ENCODE results near the gene PLAU. TPM values are rescaled to one million over a fixed set of nuclear protein-coding genes. Genes with fewer than 3 reads are reported as not detected.
A peak's percentile ranks its signal among the peaks of the same experiment; 100 is the strongest.

PLAU gene
- total RNA-seq, 1 experiment from 2014 or later = 1,582 TPM

DNA sequence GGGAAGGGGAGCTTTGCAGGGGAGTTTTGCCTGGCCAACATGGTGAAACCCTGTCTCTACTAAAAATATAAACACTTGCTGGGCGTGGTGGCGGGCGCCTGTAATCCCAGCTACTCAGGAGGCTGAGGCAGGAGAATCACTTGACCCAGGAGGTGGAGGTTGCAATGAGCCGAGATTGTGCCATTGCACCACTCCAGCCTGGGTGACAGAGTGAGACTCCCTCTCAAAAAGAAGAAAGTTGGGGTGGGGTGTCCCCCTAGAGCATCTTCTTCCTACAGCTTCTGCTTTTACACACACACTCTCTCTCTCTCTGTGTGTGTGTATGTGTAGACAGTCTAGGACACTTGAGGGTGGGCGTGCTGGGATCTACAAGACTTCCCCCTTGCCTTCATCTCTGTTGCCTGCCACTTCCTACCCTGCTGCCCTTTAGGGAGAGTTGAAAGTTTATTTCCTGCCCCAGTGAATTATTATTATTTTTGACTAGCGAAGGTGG is 21.7 kb downstream of the PLAU start:
- Histone ChIP-seq H3K36me3 (ENCODE audit: low read depth, low read length) (no peaks in the 10 kb centered on the region), H3K4me1 (ENCODE audit: insufficient read depth, low read length) (peaks cover 24% of the 10 kb centered on the region), H3K9me2 (replicated peaks; ENCODE audit: low read length) (no peaks in the 10 kb centered on the region), H3F3A (ENCODE audit: low read length, unreplicated experiment) (no peaks in the 10 kb centered on the region), H3K79me2 (ENCODE audit: low read length) (no peaks in the 10 kb centered on the region), H3K9me3 (ENCODE audit: low read length) (no peaks in the 10 kb centered on the region), H3K27ac (ENCODE audit: low read length) (peak overlapping the region; percentile 82), H3K4me3 (ENCODE audit: low read length) (no peak overlapping the region; the same call in 1 of the 2 replicates), H3K9ac (ENCODE audit: low read length) (peak overlapping the region; percentile 68), H3K27me3 (ENCODE audit: low read length) (no peaks in the 10 kb centered on the region), H4K20me1 (ENCODE audit: low read length) (no peaks in the 10 kb centered on the region), H2AFZ (ENCODE audit: low read length) (peak overlapping the region; percentile 14), H3K4me2 (ENCODE audit: low read length) (peak overlapping the region; percentile 30)
- ChIA-PET CTCF (interaction anchor here (0.6 to 4.3 kb wide), 7 partner anchors 8 to 149 kb away, joined by 3 to 44 read pairs (median 5); no protein-coding TSS in a partner anchor), POLR2A (ENCODE audit: unreplicated experiment) (interaction anchor here (0.5 to 1.1 kb wide), 6 partner anchors 9 to 186 kb away, joined by 3 to 7 read pairs (median 5); no protein-coding TSS in a partner anchor)
- TSS peak; percentile 95 for BruUV-seq (replicated peaks)
- DNase-seq = no peak
- ATAC-seq = peak; percentile 4
- intact Hi-C loops (cut with micrococcal nuclease) = loop anchor here (1.0 kb wide), 2 partner anchors 26 to 44 kb away; no protein-coding TSS in a partner anchor
- TF ChIP-seq, protein P1, sequence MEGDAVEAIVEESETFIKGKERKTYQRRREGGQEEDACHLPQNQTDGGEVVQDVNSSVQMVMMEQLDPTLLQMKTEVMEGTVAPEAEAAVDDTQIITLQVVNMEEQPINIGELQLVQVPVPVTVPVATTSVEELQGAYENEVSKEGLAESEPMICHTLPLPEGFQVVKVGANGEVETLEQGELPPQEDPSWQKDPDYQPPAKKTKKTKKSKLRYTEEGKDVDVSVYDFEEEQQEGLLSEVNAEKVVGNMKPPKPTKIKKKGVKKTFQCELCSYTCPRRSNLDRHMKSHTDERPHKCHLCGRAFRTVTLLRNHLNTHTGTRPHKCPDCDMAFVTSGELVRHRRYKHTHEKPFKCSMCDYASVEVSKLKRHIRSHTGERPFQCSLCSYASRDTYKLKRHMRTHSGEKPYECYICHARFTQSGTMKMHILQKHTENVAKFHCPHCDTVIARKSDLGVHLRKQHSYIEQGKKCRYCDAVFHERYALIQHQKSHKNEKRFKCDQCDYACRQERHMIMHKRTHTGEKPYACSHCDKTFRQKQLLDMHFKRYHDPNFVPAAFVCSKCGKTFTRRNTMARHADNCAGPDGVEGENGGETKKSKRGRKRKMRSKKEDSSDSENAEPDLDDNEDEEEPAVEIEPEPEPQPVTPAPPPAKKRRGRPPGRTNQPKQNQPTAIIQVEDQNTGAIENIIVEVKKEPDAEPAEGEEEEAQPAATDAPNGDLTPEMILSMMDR (conservative IDR thresholded peaks at IDR 0.05; ENCODE audit: low read depth, low read length) = no peak
- no peak for TF ChIP-seq EZH2phosphoT487 (IDR thresholded peaks at IDR 0.05; ENCODE audit: borderline replicate concordance, low read length)
- no peak for TF ChIP-seq EZH2 (IDR thresholded peaks at IDR 0.05; ENCODE audit: low read length, unreplicated experiment)

DNA sequence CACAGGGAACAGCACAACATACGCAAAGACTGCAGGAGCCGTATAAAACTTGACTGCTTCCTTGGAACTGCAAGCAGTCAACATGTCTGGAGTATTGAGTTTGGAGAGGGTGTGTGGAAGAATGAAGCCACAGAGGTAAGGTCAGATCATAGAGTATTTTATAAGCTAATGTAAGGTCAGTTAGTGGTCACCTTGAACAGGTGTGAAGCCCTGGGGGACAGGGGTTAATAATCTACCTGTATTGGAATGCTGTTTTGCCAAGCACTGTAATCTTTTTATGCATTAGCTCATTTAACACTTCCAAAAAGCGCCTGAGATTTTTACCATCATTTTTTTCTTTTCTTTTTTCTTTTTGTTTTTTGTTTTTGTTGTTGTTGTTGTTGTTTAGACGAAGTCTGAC is 23.1 kb downstream of the PLAU start:
- no TSS peak for BruUV-seq (replicated peaks)
- Histone ChIP-seq H3K79me2 (ENCODE audit: low read length) (no peaks in the 10 kb centered on the region), H3K4me3 (ENCODE audit: low read length) (no peak overlapping the region), H3K9me3 (ENCODE audit: low read length) (no peaks in the 10 kb centered on the region), H3K36me3 (ENCODE audit: low read depth, low read length) (no peaks in the 10 kb centered on the region), H4K20me1 (ENCODE audit: low read length) (no peaks in the 10 kb centered on the region), H2AFZ (ENCODE audit: low read length) (no peak overlapping the region), H3F3A (ENCODE audit: low read length, unreplicated experiment) (no peaks in the 10 kb centered on the region), H3K27me3 (ENCODE audit: low read length) (no peaks in the 10 kb centered on the region), H3K9ac (ENCODE audit: low read length) (no peak overlapping the region), H3K9me2 (replicated peaks; ENCODE audit: low read length) (no peaks in the 10 kb centered on the region), H3K4me1 (ENCODE audit: insufficient read depth, low read length) (peaks cover 29% of the 10 kb centered on the region), H3K4me2 (ENCODE audit: low read length) (no peak overlapping the region), H3K27ac (ENCODE audit: low read length) (peak overlapping the region; percentile 0)
- CTCF ChIA-PET = interaction anchor here (0.7 to 4.3 kb wide), 3 partner anchors 15 to 54 kb away, joined by 3 to 44 read pairs (median 5); no protein-coding TSS in a partner anchor
- intact Hi-C loops (cut with micrococcal nuclease) = no loop called here
- ATAC-seq (no peak), DNase-seq (no peak)
- TF ChIP-seq EZH2 (IDR thresholded peaks at IDR 0.05; ENCODE audit: low read length, unreplicated experiment) (no peak), EZH2phosphoT487 (IDR thresholded peaks at IDR 0.05; ENCODE audit: borderline replicate concordance, low read length) (no peak)
- TF ChIP-seq, protein P1 (conservative IDR thresholded peaks at IDR 0.05; ENCODE audit: low read depth, low read length) = no peak
- POLR2A ChIA-PET (ENCODE audit: unreplicated experiment) = interaction anchor here (0.9 kb wide), 1 partner anchor 45 kb away, joined by 6 read pairs; no protein-coding TSS in a partner anchor

DNA sequence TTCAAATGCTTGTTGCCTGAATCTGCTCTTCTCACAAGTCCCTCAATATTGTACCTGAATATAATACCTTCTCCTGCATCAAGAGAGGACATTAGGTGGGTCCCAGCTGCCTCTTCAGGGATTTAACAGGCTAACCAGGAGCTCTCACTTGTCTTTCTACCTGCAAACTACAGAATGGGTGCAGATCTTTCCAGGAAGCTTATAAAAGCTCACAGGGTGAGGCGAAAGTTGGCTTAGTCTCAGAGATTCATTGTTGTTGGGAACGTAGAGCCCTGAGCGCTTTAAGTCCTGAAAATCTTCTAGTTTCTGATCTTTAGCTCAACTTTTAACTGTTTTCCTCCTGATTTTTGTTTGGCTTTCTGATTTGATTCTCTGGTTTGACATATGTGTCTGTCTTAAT is 25.0 kb downstream of the PLAU start:
- DNase-seq (no peak), ATAC-seq (no peak)
- no TSS peak for BruUV-seq (replicated peaks)
- intact Hi-C loops (cut with micrococcal nuclease) = no loop called here
- H2AFZ ChIP-seq (ENCODE audit: low read length) = peak overlapping the region; percentile 0; the same call in 1 of the 2 replicates
- no peaks in the 10 kb centered on the region for H3K9me2 ChIP-seq (replicated peaks; ENCODE audit: low read length)
- no peaks in the 10 kb centered on the region for H4K20me1 ChIP-seq (ENCODE audit: low read length)
- H3K36me3 ChIP-seq (ENCODE audit: low read depth, low read length) = no peaks in the 10 kb centered on the region
- no peak overlapping the region for H3K4me3 ChIP-seq (ENCODE audit: low read length)
- H3K27ac ChIP-seq (ENCODE audit: low read length) = no peak overlapping the region
- POLR2A ChIA-PET (ENCODE audit: unreplicated experiment) = interaction anchor here (0.6 to 1.0 kb wide), 5 partner anchors 25 to 560 kb away, joined by 3 to 5 read pairs (median 3); partner anchors contain the start of gene PLAU
- H3K27me3 ChIP-seq (ENCODE audit: low read length) = no peaks in the 10 kb centered on the region
- no peak overlapping the region for H3K4me2 ChIP-seq (ENCODE audit: low read length)
- TF ChIP-seq EZH2 (IDR thresholded peaks at IDR 0.05; ENCODE audit: low read length, unreplicated experiment) (no peak), EZH2phosphoT487 (IDR thresholded peaks at IDR 0.05; ENCODE audit: borderline replicate concordance, low read length) (no peak)
- TF ChIP-seq, protein P1 (conservative IDR thresholded peaks at IDR 0.05; ENCODE audit: low read depth, low read length) = no peak
- H3K4me1 ChIP-seq (ENCODE audit: insufficient read depth, low read length) = peaks cover 36% of the 10 kb centered on the region
- peaks cover 2% of the 10 kb centered on the region for H3F3A ChIP-seq (ENCODE audit: low read length, unreplicated experiment)
- CTCF ChIA-PET = interaction anchor here (6.4 kb wide), 1 partner anchor 48 kb away, joined by 317 read pairs; no protein-coding TSS in a partner anchor
- H3K9ac ChIP-seq (ENCODE audit: low read length) = no peak overlapping the region
- no peaks in the 10 kb centered on the region for H3K79me2 ChIP-seq (ENCODE audit: low read length)
- no peaks in the 10 kb centered on the region for H3K9me3 ChIP-seq (ENCODE audit: low read length)
